GM12892 (cell line): Measurements from ENCODE around the gene SV2B.

ENCODE experiments used
- POLR2A ChIP-seq: IDR thresholded peaks from 2 replicates; pipeline ENCODE4 v1.6.1; 2011; ENCODE audit warnings: low read depth, low read length, control low read depth
- POLR2AphosphoS5 ChIP-seq: IDR thresholded peaks from 2 replicates; pipeline ENCODE4 v1.6.1; 2011; ENCODE audit warnings: low read depth, low read length, control low read depth
- TAF1 ChIP-seq: IDR thresholded peaks from 2 replicates; pipeline ENCODE4 v1.6.1; 2011; ENCODE audit warnings: low read depth, mild to moderate bottlenecking, control low read depth, low read length, borderline replicate concordance

DNA sequence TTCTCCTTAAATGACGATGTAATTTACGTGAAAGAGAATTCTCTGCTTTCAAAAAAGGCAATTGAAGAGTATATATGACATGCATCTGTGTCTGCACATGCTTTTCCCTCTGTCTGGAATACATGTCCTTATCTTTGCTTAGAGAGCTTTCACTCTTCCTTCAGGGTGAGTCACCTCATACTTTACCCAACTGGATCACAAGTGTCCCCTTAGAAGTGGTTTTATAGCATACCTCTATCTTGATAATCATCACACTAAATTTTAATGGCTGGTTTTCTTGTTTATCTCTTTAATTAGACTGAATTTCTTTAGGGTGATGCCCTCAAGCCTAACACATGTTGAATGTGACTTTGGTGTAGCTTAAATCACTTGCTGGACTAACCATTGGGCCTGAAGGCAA lies 178.9 kb downstream of the SV2B start:
- TF ChIP-seq TAF1, result no peak
- TF ChIP-seq POLR2AphosphoS5, result no peak
- TF ChIP-seq POLR2A, result no peak
